ENCODE results near the gene GRIN3A. TPM values are rescaled to one million over a fixed set of nuclear protein-coding genes. Genes with fewer than 3 reads are reported as not detected.
"Not testable (repeated sequence)": the region's sequence is repeated elsewhere in the genome, so short reads cannot be mapped to it uniquely, and the experiment has no call there.

The GRIN3A gene
- total RNA-seq, 1 donor from 2014 or later: 5.3 TPM

DNA sequence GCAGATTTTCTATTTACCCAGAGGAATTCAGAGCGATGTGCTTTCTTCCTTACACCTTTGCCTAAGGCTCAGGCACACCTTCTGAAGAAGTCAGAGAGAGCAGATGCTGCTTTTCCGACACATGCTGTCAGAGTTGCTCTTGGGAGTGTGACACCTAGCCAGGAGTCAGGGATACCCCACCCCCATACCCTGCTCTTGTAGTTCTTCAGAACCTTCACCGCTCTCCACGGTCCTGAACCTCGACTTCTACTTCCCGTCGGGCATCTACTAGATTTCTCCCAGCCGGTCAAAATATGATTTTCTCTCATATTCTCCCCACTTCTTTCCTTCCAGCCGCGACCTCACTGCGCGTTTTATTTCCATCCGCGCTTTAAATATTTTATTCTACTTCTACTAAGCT lies 1.7 kb downstream of the GRIN3A start:
- H3K9me3 Mint-ChIP-seq: no peaks in the 10 kb centered on the region
- H3K27me3 Mint-ChIP-seq: peaks cover 84% of the 10 kb centered on the region
- peaks cover 4% of the 10 kb centered on the region for H3K36me3 Mint-ChIP-seq
- peaks cover 5% of the 10 kb centered on the region for H3K4me1 Mint-ChIP-seq (ENCODE audit: unreplicated experiment)
- no peak overlapping the region for H3K27ac Mint-ChIP-seq
- H3K4me3 Mint-ChIP-seq: peak overlapping the region; percentile 81
- TF ChIP-seq, protein P1, sequence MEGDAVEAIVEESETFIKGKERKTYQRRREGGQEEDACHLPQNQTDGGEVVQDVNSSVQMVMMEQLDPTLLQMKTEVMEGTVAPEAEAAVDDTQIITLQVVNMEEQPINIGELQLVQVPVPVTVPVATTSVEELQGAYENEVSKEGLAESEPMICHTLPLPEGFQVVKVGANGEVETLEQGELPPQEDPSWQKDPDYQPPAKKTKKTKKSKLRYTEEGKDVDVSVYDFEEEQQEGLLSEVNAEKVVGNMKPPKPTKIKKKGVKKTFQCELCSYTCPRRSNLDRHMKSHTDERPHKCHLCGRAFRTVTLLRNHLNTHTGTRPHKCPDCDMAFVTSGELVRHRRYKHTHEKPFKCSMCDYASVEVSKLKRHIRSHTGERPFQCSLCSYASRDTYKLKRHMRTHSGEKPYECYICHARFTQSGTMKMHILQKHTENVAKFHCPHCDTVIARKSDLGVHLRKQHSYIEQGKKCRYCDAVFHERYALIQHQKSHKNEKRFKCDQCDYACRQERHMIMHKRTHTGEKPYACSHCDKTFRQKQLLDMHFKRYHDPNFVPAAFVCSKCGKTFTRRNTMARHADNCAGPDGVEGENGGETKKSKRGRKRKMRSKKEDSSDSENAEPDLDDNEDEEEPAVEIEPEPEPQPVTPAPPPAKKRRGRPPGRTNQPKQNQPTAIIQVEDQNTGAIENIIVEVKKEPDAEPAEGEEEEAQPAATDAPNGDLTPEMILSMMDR (conservative IDR thresholded peaks at IDR 0.05): no peak
- no peak for DNase-seq (ENCODE audit: extremely low spot score, unreplicated experiment)

DNA sequence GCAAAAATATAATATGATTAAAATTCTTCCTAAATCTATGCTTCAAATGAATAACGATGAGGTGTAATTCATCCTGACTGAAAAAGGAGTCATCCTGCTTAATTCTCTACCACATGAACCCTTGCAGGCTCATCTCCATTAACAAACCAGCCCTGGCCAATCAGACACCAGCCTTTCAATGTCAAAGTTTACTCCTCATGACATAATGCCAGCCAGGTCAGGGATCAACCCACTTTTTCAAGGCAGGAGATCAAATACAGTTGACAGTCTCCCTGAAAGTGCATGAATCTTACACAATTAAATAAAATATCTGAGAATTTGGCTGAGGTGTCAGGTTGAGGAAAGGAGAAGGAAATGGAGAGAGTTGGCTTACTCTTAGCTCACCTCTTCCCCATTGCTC lies 7.0 kb downstream of the GRIN3A start:
- H3K9me3 Mint-ChIP-seq: no peaks in the 10 kb centered on the region

DNA sequence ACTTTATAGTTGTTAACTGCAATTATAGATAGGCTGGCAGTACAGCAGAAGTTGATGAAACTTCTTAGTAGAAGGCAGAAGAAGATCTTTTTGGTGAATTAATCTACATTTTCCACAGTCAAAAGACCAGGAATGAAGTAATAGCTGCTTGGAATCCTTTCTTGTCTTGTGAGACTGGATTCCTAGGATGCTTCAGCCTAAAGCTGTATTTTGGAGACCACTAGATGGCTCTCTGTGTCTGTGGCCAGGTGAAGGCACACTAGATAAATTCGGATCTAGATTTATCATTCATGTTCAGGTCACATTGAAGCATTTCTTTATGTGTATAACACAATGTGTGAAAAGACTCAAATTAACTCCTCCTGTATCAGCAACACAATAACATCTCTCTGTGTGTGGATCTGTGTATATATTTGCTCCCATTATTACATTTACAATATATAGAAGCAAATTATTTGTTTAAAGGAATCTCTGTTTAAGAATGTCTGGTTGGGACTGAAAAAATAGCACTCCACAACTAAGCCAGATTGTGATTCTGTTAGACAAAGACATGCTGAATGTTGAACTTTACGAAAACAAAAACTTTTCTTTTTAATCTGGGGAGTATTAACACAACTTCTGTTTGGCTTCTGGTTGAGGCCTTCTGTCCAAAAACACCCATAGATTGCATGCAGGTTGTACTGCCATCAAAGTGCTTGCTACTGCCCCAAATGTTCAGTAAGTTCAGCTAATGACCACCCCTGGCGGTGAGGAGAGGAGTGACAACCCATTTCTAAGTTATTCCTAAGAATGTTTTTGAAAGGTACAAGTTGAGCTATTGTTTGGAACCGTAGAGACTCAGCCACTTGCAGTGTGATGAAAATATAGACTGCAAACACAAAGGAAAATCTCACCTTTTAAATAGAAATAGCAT lies 10.6 kb downstream of the GRIN3A start:
- Mint-ChIP-seq H3K9me3 (no peaks in the 10 kb centered on the region), H3K27ac (no peak overlapping the region), H3K4me3 (no peak overlapping the region), H3K4me1 (ENCODE audit: unreplicated experiment) (no peaks in the 10 kb centered on the region), H3K36me3 (no peaks in the 10 kb centered on the region), H3K27me3 (peaks cover 14% of the 10 kb centered on the region)
- TF ChIP-seq, protein P1 (conservative IDR thresholded peaks at IDR 0.05): peak; percentile 65
- no peak for DNase-seq (ENCODE audit: extremely low spot score, unreplicated experiment)

More for the DNA sequence above, 7.0 kb downstream of the GRIN3A start:
- TF ChIP-seq, protein P1 (conservative IDR thresholded peaks at IDR 0.05): no peak
- Mint-ChIP-seq H3K4me3 (no peak overlapping the region), H3K4me1 (ENCODE audit: unreplicated experiment) (no peaks in the 10 kb centered on the region), H3K27me3 (peaks cover 43% of the 10 kb centered on the region), H3K27ac (no peak overlapping the region), H3K36me3 (no peaks in the 10 kb centered on the region)
- DNase-seq (ENCODE audit: extremely low spot score, unreplicated experiment): no peak

DNA sequence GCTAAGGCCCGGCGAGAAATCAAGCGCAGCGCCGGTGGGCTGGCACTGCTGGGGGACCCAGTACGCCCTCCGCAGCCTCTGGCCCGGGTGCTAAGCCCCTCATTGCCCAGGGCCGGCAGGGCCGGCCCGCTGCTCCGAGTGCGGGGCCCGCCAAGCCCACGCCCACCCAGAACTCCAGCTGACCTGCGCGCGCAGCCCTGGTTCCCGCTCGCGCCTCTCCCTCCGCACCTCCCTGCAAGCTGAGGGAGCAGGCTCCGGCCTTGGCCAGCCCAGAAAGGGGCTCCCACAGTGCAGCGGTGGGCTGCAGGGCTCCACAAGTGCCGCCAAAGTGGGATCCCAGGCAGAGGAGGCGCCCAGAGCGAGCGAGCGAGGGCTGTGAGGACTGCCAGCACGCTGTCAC lies 14.2 kb downstream of the GRIN3A start:
- H3K27me3 Mint-ChIP-seq, H3K9me3 Mint-ChIP-seq, H3K27ac Mint-ChIP-seq: not testable (repeated sequence)

DNA sequence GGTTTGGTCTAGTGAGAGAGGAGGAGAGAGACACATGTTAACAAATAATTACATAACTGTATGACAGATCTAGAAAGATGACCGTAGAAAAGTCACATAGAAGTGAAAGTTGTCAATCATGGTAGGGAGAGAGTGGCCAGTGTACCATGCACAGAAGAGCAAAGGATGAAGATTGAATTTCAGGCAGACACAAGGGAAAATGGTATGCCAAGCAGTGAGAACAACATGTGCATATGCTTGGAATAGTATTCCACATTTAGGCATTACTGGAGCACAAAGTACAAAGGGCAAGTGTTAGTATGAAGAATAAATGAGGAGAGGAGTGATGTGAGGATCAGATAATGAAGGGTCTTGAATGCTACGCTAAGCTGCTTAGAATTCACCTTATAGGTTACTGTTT lies 20.3 kb downstream of the GRIN3A start:
- no peaks in the 10 kb centered on the region for H3K4me1 Mint-ChIP-seq (ENCODE audit: unreplicated experiment)
- no peak overlapping the region for H3K27ac Mint-ChIP-seq
- H3K27me3 Mint-ChIP-seq: peaks cover 16% of the 10 kb centered on the region
- H3K36me3 Mint-ChIP-seq: no peaks in the 10 kb centered on the region
- TF ChIP-seq, protein P1 (conservative IDR thresholded peaks at IDR 0.05): no peak
- DNase-seq (ENCODE audit: extremely low spot score, unreplicated experiment): no peak
- H3K4me3 Mint-ChIP-seq: no peak overlapping the region
- no peaks in the 10 kb centered on the region for H3K9me3 Mint-ChIP-seq

More for the DNA sequence above, 14.2 kb downstream of the GRIN3A start:
- H3K36me3 Mint-ChIP-seq; DNase-seq (ENCODE audit: extremely low spot score, unreplicated experiment); H3K4me1 Mint-ChIP-seq (ENCODE audit: unreplicated experiment); H3K4me3 Mint-ChIP-seq: not testable (repeated sequence)

DNA sequence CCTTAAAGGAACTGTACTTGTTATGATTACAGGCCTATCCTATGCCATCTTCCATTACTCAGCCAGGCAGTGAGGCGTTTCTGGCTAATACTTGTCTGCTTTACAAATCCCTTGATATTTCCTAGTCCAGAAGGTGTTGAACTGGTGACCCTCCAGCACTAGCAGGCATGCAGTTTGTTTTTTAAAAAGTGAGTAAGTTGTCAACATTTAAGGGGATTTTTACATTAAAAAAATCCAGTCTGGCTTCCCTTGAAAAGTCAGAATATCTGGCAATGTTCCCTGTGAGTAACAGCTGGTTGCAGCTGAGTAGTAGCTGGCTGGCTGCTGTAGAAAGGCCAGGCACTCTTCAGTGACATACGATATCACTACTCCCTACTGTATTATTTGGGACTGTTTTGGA lies 21.8 kb downstream of the GRIN3A start:
- H3K9me3 Mint-ChIP-seq: no peaks in the 10 kb centered on the region

More for the DNA sequence above, 21.8 kb downstream of the GRIN3A start:
- peaks cover 21% of the 10 kb centered on the region for H3K27me3 Mint-ChIP-seq
- H3K4me1 Mint-ChIP-seq (ENCODE audit: unreplicated experiment): no peaks in the 10 kb centered on the region
- H3K4me3 Mint-ChIP-seq: no peak overlapping the region
- no peak overlapping the region for H3K27ac Mint-ChIP-seq
- DNase-seq (ENCODE audit: extremely low spot score, unreplicated experiment): no peak
- H3K36me3 Mint-ChIP-seq: no peaks in the 10 kb centered on the region
- TF ChIP-seq, protein P1 (conservative IDR thresholded peaks at IDR 0.05): no peak

Measured in type B pancreatic cell (in vitro differentiated cells).